ENCODE measurements around the gene B4GALT3.

The B4GALT3 gene

GRCh38 chr1:161191971-161192370 is 14.7 kb upstream of the B4GALT3 start:
- Mint-ChIP-seq H3K4me1 (peaks cover 55% of the 10 kb centered on the region), H3K36me3 (ENCODE audit: insufficient read depth) (peaks cover 4% of the 10 kb centered on the region), H3K27ac (ENCODE audit: low read depth) (peak overlapping the region; percentile 94), H3K9me3 (no peaks in the 10 kb centered on the region), H3K27me3 (no peaks in the 10 kb centered on the region), H3K4me3 (no peak overlapping the region)
- DNase-seq (ENCODE audit: low spot score in 2 of 2), result no peak
- ATAC-seq (replicated peaks; ENCODE audit: extremely low read depth, poor library complexity, severe bottlenecking), result no peak

GRCh38 chr1:161190962-161191521 is 13.7 kb upstream of the B4GALT3 start:
- Mint-ChIP-seq H3K36me3 (ENCODE audit: insufficient read depth) (peaks cover 3% of the 10 kb centered on the region), H3K4me1 (peaks cover 61% of the 10 kb centered on the region), H3K9me3 (no peaks in the 10 kb centered on the region)

GRCh38 chr1:161189036-161189435 is 11.7 kb upstream of the B4GALT3 start:
- H3K36me3 Mint-ChIP-seq (ENCODE audit: insufficient read depth), result peaks cover 9% of the 10 kb centered on the region
- DNase-seq (ENCODE audit: low spot score in 2 of 2) (no peak), ATAC-seq (replicated peaks; ENCODE audit: extremely low read depth, poor library complexity, severe bottlenecking) (no peak)
- H3K27me3 Mint-ChIP-seq, result no peaks in the 10 kb centered on the region
- H3K27ac Mint-ChIP-seq (ENCODE audit: low read depth), result peak overlapping the region; percentile 59
- no peaks in the 10 kb centered on the region for H3K9me3 Mint-ChIP-seq
- peaks cover 64% of the 10 kb centered on the region for H3K4me1 Mint-ChIP-seq
- no peak overlapping the region for H3K4me3 Mint-ChIP-seq

More at GRCh38 chr1:161190962-161191521, 13.7 kb upstream of the B4GALT3 start:
- ATAC-seq (replicated peaks; ENCODE audit: extremely low read depth, poor library complexity, severe bottlenecking), result no peak
- DNase-seq (ENCODE audit: low spot score in 2 of 2), result no peak
- Mint-ChIP-seq H3K27ac (ENCODE audit: low read depth) (no peak overlapping the region), H3K27me3 (no peaks in the 10 kb centered on the region), H3K4me3 (no peak overlapping the region)

- DNase-seq (ENCODE audit: low spot score in 2 of 2) (no peak), ATAC-seq (replicated peaks; ENCODE audit: extremely low read depth, poor library complexity, severe bottlenecking) (no peak)
- Mint-ChIP-seq H3K4me1 (peaks cover 70% of the 10 kb centered on the region), H3K4me3 (no peak overlapping the region), H3K9me3 (no peaks in the 10 kb centered on the region), H3K27ac (ENCODE audit: low read depth) (peak overlapping the region; percentile 59), H3K36me3 (ENCODE audit: insufficient read depth) (peaks cover 9% of the 10 kb centered on the region), H3K27me3 (no peaks in the 10 kb centered on the region)
These were observed 11.1 kb upstream of the B4GALT3 start for GRCh38 chr1:161188381-161188780.

GRCh38 chr1:161187311-161187710 is 10.0 kb upstream of the B4GALT3 start:
- ATAC-seq (replicated peaks; ENCODE audit: extremely low read depth, poor library complexity, severe bottlenecking), result no peak
- no peaks in the 10 kb centered on the region for H3K9me3 Mint-ChIP-seq
- DNase-seq (ENCODE audit: low spot score in 2 of 2), result no peak
- peaks cover 11% of the 10 kb centered on the region for H3K36me3 Mint-ChIP-seq (ENCODE audit: insufficient read depth)
- H3K27ac Mint-ChIP-seq (ENCODE audit: low read depth), result peak overlapping the region; percentile 69
- H3K4me3 Mint-ChIP-seq, result peak overlapping the region; percentile 19
- no peaks in the 10 kb centered on the region for H3K27me3 Mint-ChIP-seq
- peaks cover 71% of the 10 kb centered on the region for H3K4me1 Mint-ChIP-seq

GRCh38 chr1:161185732-161186311 is 8.5 kb upstream of the B4GALT3 start:
- H3K9me3 Mint-ChIP-seq, result no peaks in the 10 kb centered on the region
- peak overlapping the region; percentile 86 for H3K4me3 Mint-ChIP-seq
- H3K36me3 Mint-ChIP-seq (ENCODE audit: insufficient read depth), result peaks cover 11% of the 10 kb centered on the region
- DNase-seq (ENCODE audit: low spot score in 2 of 2) (no peak), ATAC-seq (replicated peaks; ENCODE audit: extremely low read depth, poor library complexity, severe bottlenecking) (peak; percentile 5)
- peaks cover 78% of the 10 kb centered on the region for H3K4me1 Mint-ChIP-seq
- peak overlapping the region; percentile 69 for H3K27ac Mint-ChIP-seq (ENCODE audit: low read depth)
- no peaks in the 10 kb centered on the region for H3K27me3 Mint-ChIP-seq

GRCh38 chr1:161185282-161185682 is 8.0 kb upstream of the B4GALT3 start:
- Mint-ChIP-seq H3K27ac (ENCODE audit: low read depth) (peak overlapping the region; percentile 69), H3K4me3 (peak overlapping the region; percentile 86), H3K27me3 (no peaks in the 10 kb centered on the region), H3K4me1 (peaks cover 83% of the 10 kb centered on the region), H3K9me3 (no peaks in the 10 kb centered on the region), H3K36me3 (ENCODE audit: insufficient read depth) (peaks cover 10% of the 10 kb centered on the region)
- DNase-seq (ENCODE audit: low spot score in 2 of 2) (peak; percentile 47 to 77), ATAC-seq (replicated peaks; ENCODE audit: extremely low read depth, poor library complexity, severe bottlenecking) (peak; percentile 83)

GRCh38 chr1:161182214-161182613 is 4.9 kb upstream of the B4GALT3 start:
- H3K4me3 Mint-ChIP-seq, result peak overlapping the region; percentile 86
- peaks cover 81% of the 10 kb centered on the region for H3K4me1 Mint-ChIP-seq

GRCh38 chr1:161180639-161181038 is 3.3 kb upstream of the B4GALT3 start:
- Mint-ChIP-seq H3K9me3 (no peaks in the 10 kb centered on the region), H3K4me1 (peaks cover 81% of the 10 kb centered on the region), H3K4me3 (peak overlapping the region; percentile 58), H3K27ac (ENCODE audit: low read depth) (peak overlapping the region; percentile 95), H3K27me3 (no peaks in the 10 kb centered on the region), H3K36me3 (ENCODE audit: insufficient read depth) (peaks cover 26% of the 10 kb centered on the region)
- DNase-seq (ENCODE audit: low spot score in 2 of 2) (no peak), ATAC-seq (replicated peaks; ENCODE audit: extremely low read depth, poor library complexity, severe bottlenecking) (no peak)

More at GRCh38 chr1:161182214-161182613, 4.9 kb upstream of the B4GALT3 start:
- Mint-ChIP-seq H3K27ac (ENCODE audit: low read depth) (peak overlapping the region; percentile 95), H3K9me3 (no peaks in the 10 kb centered on the region), H3K27me3 (no peaks in the 10 kb centered on the region), H3K36me3 (ENCODE audit: insufficient read depth) (peaks cover 20% of the 10 kb centered on the region)
- ATAC-seq (replicated peaks; ENCODE audit: extremely low read depth, poor library complexity, severe bottlenecking), result peak; percentile 56
- peak in 1 of 2 donors; percentile 43 for DNase-seq (ENCODE audit: low spot score in 2 of 2)

- DNase-seq (ENCODE audit: low spot score in 2 of 2), result no peak
- Mint-ChIP-seq H3K27ac (ENCODE audit: low read depth) (peak overlapping the region; percentile 95), H3K4me1 (peaks cover 82% of the 10 kb centered on the region), H3K36me3 (ENCODE audit: insufficient read depth) (peaks cover 25% of the 10 kb centered on the region), H3K4me3 (no peak overlapping the region), H3K27me3 (no peaks in the 10 kb centered on the region), H3K9me3 (no peaks in the 10 kb centered on the region)
- ATAC-seq (replicated peaks; ENCODE audit: extremely low read depth, poor library complexity, severe bottlenecking), result no peak
These were observed 2.4 kb upstream of the B4GALT3 start for GRCh38 chr1:161179698-161180097.

- Mint-ChIP-seq H3K27me3 (no peaks in the 10 kb centered on the region), H3K27ac (ENCODE audit: low read depth) (peak overlapping the region; percentile 97), H3K4me1 (peaks cover 80% of the 10 kb centered on the region), H3K4me3 (peak overlapping the region; percentile 97), H3K36me3 (ENCODE audit: insufficient read depth) (peaks cover 37% of the 10 kb centered on the region), H3K9me3 (no peaks in the 10 kb centered on the region)
- DNase-seq (ENCODE audit: low spot score in 2 of 2) (no peak), ATAC-seq (replicated peaks; ENCODE audit: extremely low read depth, poor library complexity, severe bottlenecking) (no peak)
These were observed 583 bp upstream of the B4GALT3 start for GRCh38 chr1:161177936-161178244.

- ATAC-seq (replicated peaks; ENCODE audit: extremely low read depth, poor library complexity, severe bottlenecking) (peak; percentile 16), DNase-seq (ENCODE audit: low spot score in 2 of 2) (no peak)
- peak overlapping the region; percentile 97 for H3K27ac Mint-ChIP-seq (ENCODE audit: low read depth)
- peaks cover 77% of the 10 kb centered on the region for H3K4me1 Mint-ChIP-seq
- H3K36me3 Mint-ChIP-seq (ENCODE audit: insufficient read depth), result peaks cover 46% of the 10 kb centered on the region
- no peaks in the 10 kb centered on the region for H3K27me3 Mint-ChIP-seq
- no peaks in the 10 kb centered on the region for H3K9me3 Mint-ChIP-seq
- peak overlapping the region; percentile 97 for H3K4me3 Mint-ChIP-seq
These were observed 717 bp downstream of the B4GALT3 start for GRCh38 chr1:161176468-161177111.
